COR-L47 (cell line): ENCODE results near the gene CAMKK1.
"Not testable (repeated sequence)": the region's sequence is repeated elsewhere in the genome, so short reads cannot be mapped to it uniquely, and the experiment has no call there.

Source experiments
- DNase-seq: peaks from one replicate; lab custom pipeline; 2025; lab: John Stamatoyannopoulos, UW

The CAMKK1 gene

GRCh38 chr17:3845621-3846436 is 47.0 kb downstream of the CAMKK1 start, which contains the start of gene NCBP3:
Gene NCBP3, minus strand, starts transcription at chr17:3846246. Its CDS starts 23 bp downstream, at chr17:3846223.
- DNase-seq, result peak; percentile 73

DNA sequence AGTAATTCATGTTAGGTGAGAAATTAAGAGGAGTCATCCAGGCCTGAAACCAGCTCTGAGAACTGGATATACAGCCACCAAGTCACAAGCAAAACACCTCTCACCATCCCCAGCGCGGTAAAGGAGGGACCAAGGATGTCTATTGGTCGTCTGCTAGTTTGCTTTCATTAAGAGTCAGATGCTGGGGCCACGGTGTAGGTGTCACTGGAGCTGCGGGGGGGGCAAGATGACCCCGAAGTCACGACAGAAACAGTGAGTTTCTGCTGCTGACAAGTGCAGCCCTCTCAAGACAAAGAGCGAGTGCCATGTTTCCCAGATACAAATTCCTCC is 47.6 kb downstream of the CAMKK1 start:
- DNase-seq, result no peak

DNA sequence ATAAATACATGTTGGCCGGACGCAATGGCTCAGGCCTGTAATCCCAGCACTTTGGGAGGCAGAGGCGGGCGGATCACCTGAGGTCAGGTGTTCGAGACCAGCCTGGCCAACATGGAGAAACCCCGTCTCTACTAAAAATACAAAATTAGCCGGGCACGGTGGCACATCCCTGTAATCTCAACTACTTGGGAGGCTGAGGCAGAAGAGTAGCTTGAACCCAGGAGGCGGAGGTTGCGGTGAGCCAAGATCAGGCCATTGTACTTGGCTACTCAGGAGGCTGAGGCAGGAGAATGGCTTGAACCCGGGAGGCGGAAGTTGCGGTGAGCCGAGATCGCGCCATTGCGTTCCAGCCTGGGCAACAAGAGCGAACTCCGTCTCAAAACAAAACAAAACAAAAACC is 48.3 kb downstream of the CAMKK1 start:
- not testable (repeated sequence) for DNase-seq

- DNase-seq, result no peak
Measured at GRCh38 chr17:3843935-3844516, 48.8 kb downstream of the CAMKK1 start.

GRCh38 chr17:3838206-3838605 is 54.6 kb downstream of the CAMKK1 start:
- no peak for DNase-seq

- no peak for DNase-seq
Measured at GRCh38 chr17:3836551-3836950, 56.3 kb downstream of the CAMKK1 start.

GRCh38 chr17:3835410-3836229 is 57.2 kb downstream of the CAMKK1 start:
- DNase-seq, result no peak

GRCh38 chr17:3834811-3835210 is 58.0 kb downstream of the CAMKK1 start:
- DNase-seq, result no peak

GRCh38 chr17:3828852-3829232 is 64.0 kb downstream of the CAMKK1 start:
- no peak for DNase-seq

GRCh38 chr17:3828151-3828851 is 64.6 kb downstream of the CAMKK1 start:
- no peak for DNase-seq

DNA sequence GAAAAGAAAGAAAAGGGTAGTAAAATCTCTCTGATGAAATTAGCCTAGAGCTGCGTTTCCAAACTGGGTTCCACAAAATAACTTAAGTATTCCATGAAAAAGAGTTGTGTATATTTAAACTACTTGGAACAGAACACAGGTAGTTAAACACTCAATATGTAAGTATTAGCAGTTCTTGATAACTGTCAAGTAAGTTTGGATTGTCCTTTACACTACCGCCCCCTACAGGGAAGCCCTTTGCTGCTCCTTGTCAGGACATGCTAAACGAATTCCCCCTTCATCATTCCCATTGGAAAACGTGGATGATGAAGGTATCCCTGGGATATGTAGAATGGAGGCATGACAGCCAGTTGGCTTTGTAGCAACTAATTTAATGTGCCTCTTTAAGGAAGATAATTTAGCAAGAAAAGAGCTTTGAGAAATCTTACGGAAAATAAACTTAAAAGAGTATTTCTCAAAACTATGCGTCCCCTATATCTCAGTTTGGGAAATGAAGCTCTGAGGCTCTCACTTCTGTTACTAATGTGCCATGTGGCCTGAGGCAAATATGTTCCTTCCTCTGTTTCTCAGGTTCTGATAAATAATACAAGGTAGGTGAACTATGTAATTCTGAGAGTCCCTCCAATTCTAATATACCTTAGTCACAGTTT is 65.6 kb downstream of the CAMKK1 start:
- no peak for DNase-seq

GRCh38 chr17:3826191-3826590 is 66.7 kb downstream of the CAMKK1 start:
- DNase-seq, result no peak

DNA sequence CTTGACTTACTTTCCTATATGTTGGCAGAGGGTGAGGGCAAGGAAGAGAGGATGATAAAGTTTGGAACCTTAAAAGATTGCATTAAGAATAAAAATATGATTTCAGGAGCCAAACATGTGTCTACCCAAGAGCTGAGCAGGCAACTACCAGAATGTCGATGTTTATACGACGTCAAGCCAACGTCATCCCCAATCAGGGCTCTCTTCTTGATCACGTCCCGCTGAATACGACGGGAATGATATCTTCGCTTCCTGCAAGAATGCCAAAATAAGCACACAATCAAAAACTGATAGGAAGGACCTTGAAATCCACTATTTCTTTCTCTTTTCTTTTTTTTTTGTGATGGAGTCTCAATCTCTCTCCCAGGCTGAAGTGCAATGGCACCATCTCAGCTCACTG is 71.8 kb downstream of the CAMKK1 start:
- no peak for DNase-seq

- no peak for DNase-seq
Measured at GRCh38 chr17:3818786-3819185, 74.1 kb downstream of the CAMKK1 start.

- DNase-seq, result no peak
Measured at GRCh38 chr17:3817851-3818605, 74.8 kb downstream of the CAMKK1 start.

DNA sequence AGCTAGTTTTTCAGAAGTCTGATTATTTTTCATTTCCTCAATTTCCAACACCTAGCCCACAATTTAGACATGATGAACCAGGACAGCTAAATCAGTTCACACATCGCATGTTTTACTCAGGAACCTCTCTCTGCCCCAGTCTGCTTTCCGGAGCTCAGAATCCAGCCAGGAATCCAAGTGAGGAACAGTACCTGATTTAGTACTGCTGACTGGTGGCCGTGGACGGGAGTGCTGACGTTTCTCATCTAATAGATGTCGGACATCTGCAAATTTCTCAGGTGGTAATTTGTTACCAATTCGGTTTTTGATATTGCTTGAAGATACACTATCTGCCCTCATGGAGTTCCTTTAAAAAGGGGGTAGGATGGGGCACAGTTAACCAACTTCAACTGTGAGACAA is 76.9 kb downstream of the CAMKK1 start:
- DNase-seq, result no peak

DNA sequence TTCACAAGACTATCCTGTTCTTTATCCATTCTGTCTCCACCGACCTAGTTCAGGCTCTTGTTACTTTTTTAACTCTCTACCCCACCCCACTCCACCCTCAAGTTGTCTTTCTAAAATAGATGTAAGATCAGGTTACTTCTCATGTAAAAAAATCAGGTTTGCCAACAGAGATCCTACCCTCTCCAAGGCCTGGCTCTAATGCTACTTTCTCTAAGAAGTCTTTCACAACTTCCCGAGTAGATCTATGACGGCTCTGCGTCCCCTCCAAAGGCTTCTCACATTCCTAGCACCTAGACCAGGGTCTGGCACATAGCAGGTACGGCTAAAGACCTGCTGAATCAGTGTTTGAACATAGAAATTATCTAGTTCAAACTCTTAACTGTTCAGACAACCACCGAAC is 77.7 kb downstream of the CAMKK1 start:
- DNase-seq, result no peak

DNA sequence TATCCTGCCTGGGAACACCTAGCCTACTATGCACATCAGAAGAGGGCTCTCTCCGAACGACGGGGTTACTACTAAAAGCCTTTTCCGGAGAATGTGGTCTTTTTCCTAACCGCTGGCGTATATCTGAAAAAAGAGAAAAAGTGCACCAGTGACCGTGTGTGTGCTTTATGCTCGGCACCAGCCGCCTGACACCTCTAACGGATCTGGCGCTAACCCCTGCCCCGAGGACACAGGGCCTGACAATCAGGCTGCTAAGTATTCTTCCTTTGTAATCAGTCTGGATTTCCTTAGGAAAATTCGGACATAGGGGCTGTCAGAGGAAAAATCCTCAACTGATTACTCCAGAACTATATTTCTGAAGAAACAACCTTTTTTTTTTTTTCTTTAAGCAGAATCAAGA is 78.5 kb downstream of the CAMKK1 start:
- no peak for DNase-seq

DNA sequence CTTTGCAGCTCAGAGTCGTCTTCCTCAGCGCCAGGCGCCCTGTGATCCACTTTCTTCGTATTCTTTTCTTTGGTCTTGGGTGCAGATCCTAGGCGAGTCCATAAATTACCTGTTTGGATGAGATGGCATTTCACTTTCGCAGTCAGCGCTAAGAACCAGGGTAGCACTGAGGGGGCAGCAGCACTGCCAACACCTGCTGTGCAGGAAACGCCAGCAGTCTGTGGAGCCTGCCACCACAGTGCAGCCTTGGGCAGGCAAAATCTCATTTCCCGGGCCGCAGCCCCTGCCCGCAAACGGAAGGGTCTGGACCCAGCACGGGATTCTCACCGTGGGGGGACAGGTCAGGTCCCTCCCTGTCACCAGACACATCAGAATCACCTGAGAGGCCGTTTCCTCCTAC is 79.7 kb downstream of the CAMKK1 start:
- DNase-seq, result no peak

DNA sequence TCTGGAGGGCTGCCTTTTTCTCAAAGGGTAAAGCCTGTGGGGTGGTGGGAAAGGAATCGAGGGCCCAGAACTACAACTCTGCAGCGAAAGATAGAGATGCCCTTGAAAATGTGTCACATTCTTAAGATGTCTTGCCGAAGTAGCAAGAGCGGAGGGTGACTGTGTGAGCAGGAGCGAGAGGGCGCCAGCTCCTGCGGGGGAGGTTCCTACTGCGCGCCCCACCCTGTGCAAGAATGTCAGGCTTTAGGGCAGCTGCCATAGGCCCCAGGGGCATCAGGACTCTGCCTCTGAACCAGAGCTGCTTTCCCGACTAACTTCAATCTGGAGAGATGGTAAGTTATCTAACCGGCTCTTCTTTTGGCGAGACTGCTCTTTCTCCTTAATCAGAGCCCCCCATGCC is 80.1 kb downstream of the CAMKK1 start:
- no peak for DNase-seq

DNA sequence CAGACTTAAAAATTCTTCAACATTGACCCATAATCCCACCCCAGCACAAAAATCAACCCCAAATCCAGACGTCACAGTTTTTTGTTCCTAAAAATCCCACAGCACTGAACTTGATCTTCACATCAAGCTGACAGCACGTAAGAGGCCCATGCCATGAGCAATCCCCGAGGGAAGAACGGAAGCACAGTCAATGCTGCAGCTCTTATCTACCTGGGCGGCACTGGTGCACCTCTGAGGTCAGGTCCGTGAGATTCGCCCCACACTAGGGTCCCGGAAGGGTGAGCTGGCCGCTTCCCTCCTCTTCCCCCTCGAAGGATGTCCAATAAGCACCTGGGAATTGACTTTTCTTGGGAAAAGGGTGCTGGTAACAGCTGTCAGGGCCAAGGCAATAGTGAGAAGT is 80.6 kb downstream of the CAMKK1 start:
- no peak for DNase-seq
